ENCODE results near the gene GRHL3. TPM values are rescaled to one million over a fixed set of nuclear protein-coding genes. Genes with fewer than 3 reads are reported as not detected.
A peak's percentile ranks its signal among the peaks of the same experiment; 100 is the strongest.

The GRHL3 gene
- total RNA-seq, 2 experiments from 2014 or later, result 0.26 to 0.52 TPM

GRCh38 chr1:24386931-24387330, 67.8 kb downstream of the GRHL3 start:
- CTCF ChIA-PET, result interaction anchor here (0.9 to 7.0 kb wide), 3 partner anchors 187 to 237 kb away, joined by 4 to 108 read pairs (median 6); no protein-coding TSS in a partner anchor
- Mint-ChIP-seq H3K4me3 (no peak overlapping the region), H3K36me3 (ENCODE audit: low read depth) (peaks cover 2% of the 10 kb centered on the region), H3K4me1 (ENCODE audit: low read depth) (peaks cover 33% of the 10 kb centered on the region), H3K27me3 (ENCODE audit: low read depth) (no peaks in the 10 kb centered on the region), H3K9me3 (no peaks in the 10 kb centered on the region), H3K27ac (no peak overlapping the region)
- no peak for DNase-seq
- intact Hi-C loops (cut with micrococcal nuclease), result no loop called here

GRCh38 chr1:24387636-24388175, 68.5 kb downstream of the GRHL3 start:
- Mint-ChIP-seq H3K4me3 (no peak overlapping the region), H3K36me3 (ENCODE audit: low read depth) (peaks cover 2% of the 10 kb centered on the region), H3K4me1 (ENCODE audit: low read depth) (peaks cover 41% of the 10 kb centered on the region), H3K27ac (no peak overlapping the region), H3K27me3 (ENCODE audit: low read depth) (no peaks in the 10 kb centered on the region), H3K9me3 (no peaks in the 10 kb centered on the region)
- intact Hi-C loops (cut with micrococcal nuclease), result no loop called here
- CTCF ChIA-PET, result interaction anchor here (0.9 to 7.0 kb wide), 4 partner anchors 66 to 238 kb away, joined by 3 to 108 read pairs (median 5); no protein-coding TSS in a partner anchor
- DNase-seq, result no peak

GRCh38 chr1:24388331-24388885, 69.3 kb downstream of the GRHL3 start:
- no peaks in the 10 kb centered on the region for H3K9me3 Mint-ChIP-seq
- intact Hi-C loops (cut with micrococcal nuclease), result no loop called here
- H3K27ac Mint-ChIP-seq, result no peak overlapping the region
- peaks cover 2% of the 10 kb centered on the region for H3K36me3 Mint-ChIP-seq (ENCODE audit: low read depth)
- no peak for DNase-seq
- no peaks in the 10 kb centered on the region for H3K27me3 Mint-ChIP-seq (ENCODE audit: low read depth)
- CTCF ChIA-PET, result interaction anchor here (0.6 to 7.0 kb wide), 3 partner anchors 67 to 188 kb away, joined by 3 to 108 read pairs (median 3); no protein-coding TSS in a partner anchor
- no peak overlapping the region for H3K4me3 Mint-ChIP-seq
- peaks cover 48% of the 10 kb centered on the region for H3K4me1 Mint-ChIP-seq (ENCODE audit: low read depth)

- Mint-ChIP-seq H3K36me3 (ENCODE audit: low read depth) (peaks cover 2% of the 10 kb centered on the region), H3K9me3 (no peaks in the 10 kb centered on the region), H3K4me1 (ENCODE audit: low read depth) (peaks cover 53% of the 10 kb centered on the region), H3K27ac (no peak overlapping the region), H3K4me3 (no peak overlapping the region), H3K27me3 (ENCODE audit: low read depth) (no peaks in the 10 kb centered on the region)
- CTCF ChIA-PET, result interaction anchor here (7.0 kb wide), 1 partner anchor 189 kb away, joined by 108 read pairs; no protein-coding TSS in a partner anchor
- intact Hi-C loops (cut with micrococcal nuclease), result no loop called here
- no peak for DNase-seq
Measured at GRCh38 chr1:24389231-24389678, 70.1 kb downstream of the GRHL3 start.

- peaks cover 2% of the 10 kb centered on the region for H3K36me3 Mint-ChIP-seq (ENCODE audit: low read depth)
- no peaks in the 10 kb centered on the region for H3K27me3 Mint-ChIP-seq (ENCODE audit: low read depth)
- peaks cover 47% of the 10 kb centered on the region for H3K4me1 Mint-ChIP-seq (ENCODE audit: low read depth)
- DNase-seq, result peak; percentile 77
- CTCF ChIA-PET, result interaction anchor here (0.7 to 7.5 kb wide), 54 partner anchors 8 to 297 kb away, joined by 3 to 304 read pairs (median 4); partner anchors contain the start of genes IFNLR1, NIPAL3 and STPG1
- peak overlapping the region; percentile 60 for H3K4me3 Mint-ChIP-seq
- peak overlapping the region; percentile 86 for H3K27ac Mint-ChIP-seq
- intact Hi-C loops (cut with micrococcal nuclease), result loop anchor here (1.0 to 10.0 kb wide), 6 partner anchors 40 to 444 kb away; no protein-coding TSS in a partner anchor
- no peaks in the 10 kb centered on the region for H3K9me3 Mint-ChIP-seq
Measured at GRCh38 chr1:24390924-24391782, 72.0 kb downstream of the GRHL3 start.

GRCh38 chr1:24391882-24392603, 72.9 kb downstream of the GRHL3 start:
- intact Hi-C loops (cut with micrococcal nuclease), result loop anchor here (1.0 to 10.0 kb wide), 9 partner anchors 23 to 443 kb away; partner anchors contain the start of gene NIPAL3
- peaks cover 2% of the 10 kb centered on the region for H3K36me3 Mint-ChIP-seq (ENCODE audit: low read depth)
- H3K27ac Mint-ChIP-seq, result peak overlapping the region; percentile 86
- peaks cover 47% of the 10 kb centered on the region for H3K4me1 Mint-ChIP-seq (ENCODE audit: low read depth)
- no peaks in the 10 kb centered on the region for H3K9me3 Mint-ChIP-seq
- H3K27me3 Mint-ChIP-seq (ENCODE audit: low read depth), result no peaks in the 10 kb centered on the region
- peak; percentile 80 for DNase-seq
- CTCF ChIA-PET, result interaction anchor here (0.6 to 7.5 kb wide), 42 partner anchors 9 to 296 kb away, joined by 3 to 304 read pairs (median 4); partner anchors contain the start of genes IFNLR1, NIPAL3 and STPG1
- peak overlapping the region; percentile 60 for H3K4me3 Mint-ChIP-seq

- peaks cover 4% of the 10 kb centered on the region for H3K36me3 Mint-ChIP-seq (ENCODE audit: low read depth)
- H3K4me3 Mint-ChIP-seq, result peak overlapping the region; percentile 60
- CTCF ChIA-PET, result interaction anchor here (0.6 to 7.5 kb wide), 28 partner anchors 11 to 250 kb away, joined by 3 to 304 read pairs (median 4); partner anchors contain the start of genes IFNLR1, NIPAL3 and STPG1
- peaks cover 47% of the 10 kb centered on the region for H3K4me1 Mint-ChIP-seq (ENCODE audit: low read depth)
- H3K9me3 Mint-ChIP-seq, result no peaks in the 10 kb centered on the region
- no peaks in the 10 kb centered on the region for H3K27me3 Mint-ChIP-seq (ENCODE audit: low read depth)
- peak overlapping the region; percentile 86 for H3K27ac Mint-ChIP-seq
- no peak for DNase-seq
- intact Hi-C loops (cut with micrococcal nuclease), result loop anchor here (1.0 to 10.0 kb wide), 4 partner anchors 23 to 442 kb away; partner anchors contain the start of gene NIPAL3
Measured at GRCh38 chr1:24392604-24392946, 73.4 kb downstream of the GRHL3 start.

GRCh38 chr1:24392982-24393650, 74.0 kb downstream of the GRHL3 start:
- Mint-ChIP-seq H3K36me3 (ENCODE audit: low read depth) (peaks cover 4% of the 10 kb centered on the region), H3K4me1 (ENCODE audit: low read depth) (peaks cover 47% of the 10 kb centered on the region), H3K9me3 (no peaks in the 10 kb centered on the region), H3K27ac (peak overlapping the region; percentile 86), H3K27me3 (ENCODE audit: low read depth) (no peaks in the 10 kb centered on the region), H3K4me3 (no peak overlapping the region)
- no peak for DNase-seq
- intact Hi-C loops (cut with micrococcal nuclease), result loop anchor here (1.0 to 10.0 kb wide), 4 partner anchors 22 to 442 kb away; partner anchors contain the start of gene NIPAL3
- CTCF ChIA-PET, result interaction anchor here (0.6 to 7.5 kb wide), 28 partner anchors 9 to 267 kb away, joined by 3 to 304 read pairs (median 4); partner anchors contain the start of genes NIPAL3 and STPG1

GRCh38 chr1:24393892-24394291, 74.7 kb downstream of the GRHL3 start:
- no peaks in the 10 kb centered on the region for H3K27me3 Mint-ChIP-seq (ENCODE audit: low read depth)
- no peak overlapping the region for H3K4me3 Mint-ChIP-seq
- peaks cover 47% of the 10 kb centered on the region for H3K4me1 Mint-ChIP-seq (ENCODE audit: low read depth)
- no peak overlapping the region for H3K27ac Mint-ChIP-seq
- DNase-seq, result no peak
- CTCF ChIA-PET, result interaction anchor here (0.8 to 7.5 kb wide), 16 partner anchors 9 to 249 kb away, joined by 3 to 304 read pairs (median 14); partner anchors contain the start of genes NIPAL3 and STPG1
- no peaks in the 10 kb centered on the region for H3K9me3 Mint-ChIP-seq
- H3K36me3 Mint-ChIP-seq (ENCODE audit: low read depth), result peaks cover 4% of the 10 kb centered on the region
- intact Hi-C loops (cut with micrococcal nuclease), result loop anchor here (10.0 kb wide), 1 partner anchor 441 kb away; no protein-coding TSS in a partner anchor

- no peaks in the 10 kb centered on the region for H3K27me3 Mint-ChIP-seq (ENCODE audit: low read depth)
- intact Hi-C loops (cut with micrococcal nuclease), result no loop called here
- peaks cover 13% of the 10 kb centered on the region for H3K36me3 Mint-ChIP-seq (ENCODE audit: low read depth)
- no peaks in the 10 kb centered on the region for H3K9me3 Mint-ChIP-seq
- no peak for DNase-seq
- CTCF ChIA-PET, result interaction anchor here (0.9 to 2.4 kb wide), 7 partner anchors 9 to 201 kb away, joined by 3 to 8 read pairs (median 3); partner anchors contain the start of genes NIPAL3 and STPG1
- H3K4me1 Mint-ChIP-seq (ENCODE audit: low read depth), result peaks cover 13% of the 10 kb centered on the region
- no peak overlapping the region for H3K27ac Mint-ChIP-seq
- H3K4me3 Mint-ChIP-seq, result no peak overlapping the region
Measured at GRCh38 chr1:24400065-24400464, 80.9 kb downstream of the GRHL3 start.

- H3K4me1 Mint-ChIP-seq (ENCODE audit: low read depth), result peaks cover 12% of the 10 kb centered on the region
- H3K4me3 Mint-ChIP-seq, result no peak overlapping the region
- DNase-seq, result no peak
- no peaks in the 10 kb centered on the region for H3K9me3 Mint-ChIP-seq
- intact Hi-C loops (cut with micrococcal nuclease), result no loop called here
- H3K27me3 Mint-ChIP-seq (ENCODE audit: low read depth), result no peaks in the 10 kb centered on the region
- H3K36me3 Mint-ChIP-seq (ENCODE audit: low read depth), result peaks cover 11% of the 10 kb centered on the region
- CTCF ChIA-PET, result interaction anchor here (0.8 to 2.0 kb wide), 5 partner anchors 9 to 205 kb away, joined by 3 to 9 read pairs (median 5); partner anchors contain the start of genes NIPAL3 and STPG1
- H3K27ac Mint-ChIP-seq, result no peak overlapping the region
Measured at GRCh38 chr1:24403806-24404205, 84.6 kb downstream of the GRHL3 start.
